Liver (tissue), 3 donors: ENCODE data around the gene ZNF786.

Source experiments
- NR2F2 ChIP-seq: IDR thresholded peaks from 2 replicates; pipeline ENCODE4 v1.6.1; 2016; ENCODE audit warnings: antibody characterized with exemption
- RAD21 ChIP-seq, 2 donors: IDR thresholded peaks; 2 replicates each; pipeline ENCODE4 v1.6.1; 2016; ENCODE audit warnings: antibody characterized with exemption in 2 of 2, mild to moderate bottlenecking in 2 of 2
- REST ChIP-seq: IDR thresholded peaks from 2 replicates; pipeline ENCODE4 v1.6.1; 2016; ENCODE audit warnings: antibody characterized with exemption, mild to moderate bottlenecking
- SP1 ChIP-seq: IDR thresholded peaks from 2 replicates; pipeline ENCODE4 v1.6.1; 2018; ENCODE audit warnings: antibody characterized with exemption, mild to moderate bottlenecking
- TAF1 ChIP-seq: conservative IDR thresholded peaks from 2 replicates; pipeline ENCODE4 v1.6.1; 2016; ENCODE audit warnings: antibody characterized with exemption, mild to moderate bottlenecking
- YY1 ChIP-seq: IDR thresholded peaks from 2 replicates; pipeline ENCODE4 v1.6.1; 2016; ENCODE audit warnings: antibody characterized with exemption, mild to moderate bottlenecking
- TF ChIP-seq, protein P1 (sequence below): fragments of 150-350 bp; IDR thresholded peaks from 2 replicates; pipeline ENCODE4 v1.5.1; 2017; ENCODE audit warnings: improper control_type of control experiment, low read depth, low read length; ENCODE audit not compliant: missing input control
- donor health status: healthy.
- donor health status: healthy.

DNA sequence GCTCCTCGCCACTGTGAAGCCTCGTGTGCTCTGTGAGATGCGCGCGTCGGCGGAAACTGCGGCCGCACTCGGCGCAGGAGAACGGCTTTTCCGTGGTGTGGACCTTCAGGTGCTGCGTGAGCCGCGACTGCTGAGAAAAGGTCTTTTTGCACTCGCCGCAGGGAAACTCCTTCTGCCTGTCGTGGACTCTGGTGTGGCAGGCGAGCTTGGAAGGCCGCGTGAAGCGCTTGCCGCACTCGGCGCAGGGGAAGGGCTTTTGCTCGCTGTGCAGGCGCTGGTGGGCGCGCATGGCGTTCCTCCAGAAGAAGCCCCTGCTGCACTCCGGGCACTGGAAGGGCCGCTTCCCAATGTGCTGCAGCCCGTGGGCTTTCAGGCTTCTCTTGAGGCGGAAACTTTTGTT is 13.7 kb upstream of the ZNF786 start:
- TF ChIP-seq, protein P1, sequence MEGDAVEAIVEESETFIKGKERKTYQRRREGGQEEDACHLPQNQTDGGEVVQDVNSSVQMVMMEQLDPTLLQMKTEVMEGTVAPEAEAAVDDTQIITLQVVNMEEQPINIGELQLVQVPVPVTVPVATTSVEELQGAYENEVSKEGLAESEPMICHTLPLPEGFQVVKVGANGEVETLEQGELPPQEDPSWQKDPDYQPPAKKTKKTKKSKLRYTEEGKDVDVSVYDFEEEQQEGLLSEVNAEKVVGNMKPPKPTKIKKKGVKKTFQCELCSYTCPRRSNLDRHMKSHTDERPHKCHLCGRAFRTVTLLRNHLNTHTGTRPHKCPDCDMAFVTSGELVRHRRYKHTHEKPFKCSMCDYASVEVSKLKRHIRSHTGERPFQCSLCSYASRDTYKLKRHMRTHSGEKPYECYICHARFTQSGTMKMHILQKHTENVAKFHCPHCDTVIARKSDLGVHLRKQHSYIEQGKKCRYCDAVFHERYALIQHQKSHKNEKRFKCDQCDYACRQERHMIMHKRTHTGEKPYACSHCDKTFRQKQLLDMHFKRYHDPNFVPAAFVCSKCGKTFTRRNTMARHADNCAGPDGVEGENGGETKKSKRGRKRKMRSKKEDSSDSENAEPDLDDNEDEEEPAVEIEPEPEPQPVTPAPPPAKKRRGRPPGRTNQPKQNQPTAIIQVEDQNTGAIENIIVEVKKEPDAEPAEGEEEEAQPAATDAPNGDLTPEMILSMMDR, result no peak
- no peak for TF ChIP-seq NR2F2
- no peak for TF ChIP-seq YY1
- no peak for TF ChIP-seq SP1
- TF ChIP-seq RAD21 (IDR thresholded peaks at IDR 0.05), result no peak
- TF ChIP-seq REST, result no peak
- TF ChIP-seq TAF1, result no peak
